GM23338 (cell line): Measurements from ENCODE around the gene GRIK4. TPM values are rescaled to one million over a fixed set of nuclear protein-coding genes. Genes with fewer than 3 reads are reported as not detected.

ENCODE experiments used
- EZH2 ChIP-seq: fragments of 200-600 bp; sonication (generic); IDR thresholded peaks from one replicate; pipeline ENCODE4 v1.8.0; 2017; ENCODE audit warnings: antibody characterized with exemption, mild to moderate bottlenecking, low read depth; ENCODE audit not compliant: unreplicated experiment
- JUNB ChIP-seq: IDR thresholded peaks from one replicate; pipeline ENCODE4 v1.6.1; 2016; ENCODE audit warnings: antibody characterized with exemption; ENCODE audit not compliant: unreplicated experiment
- NANOG ChIP-seq: IDR thresholded peaks from 2 replicates; pipeline ENCODE4 v1.6.1; 2016; ENCODE audit warnings: antibody characterized with exemption, borderline replicate concordance
- POLR2AphosphoS5 ChIP-seq: IDR thresholded peaks from 2 replicates; pipeline ENCODE4 v1.6.1; 2016; ENCODE audit warnings: antibody characterized with exemption, low read depth
- ZNF114 ChIP-seq: fragments of 250-450 bp; sonication (Bioruptor Pico); IDR thresholded peaks from 2 replicates; pipeline ENCODE4 v1.5.0; 2020; ENCODE audit warnings: mild to moderate bottlenecking, moderate library complexity
- ZNF331 ChIP-seq: fragments of 250-450 bp; sonication (Bioruptor Pico); IDR thresholded peaks from 2 replicates; pipeline ENCODE4 v1.5.0; 2020; ENCODE audit warnings: low read depth, mild to moderate bottlenecking, moderate library complexity
- polyA plus RNA-seq: library from polyadenylated mRNA; unstranded; fragments of >200 nt; fragmentation: Nextera tagmentation; extraction: Ambion mirVana; gene quantifications from 2 replicates; pipeline ENCODE4 v1.2.1, GENCODE V29; 2016
- total RNA-seq: library from RNA; depleted of rRNA; stranded (reverse); fragments of >200 nt; shearing (Covaris generic); gene quantifications from 2 replicates; pipeline ENCODE4 v1.2.3, GENCODE V29; 2014
- TF ChIP-seq, protein P1 (sequence below): fragments of 250-450 bp; sonication (Bioruptor Pico); IDR thresholded peaks from 2 replicates; pipeline ENCODE4 v1.5.0; 2020; ENCODE audit warnings: mild to moderate bottlenecking, moderate library complexity
- TF ChIP-seq, protein P2 (sequence below): IDR thresholded peaks from 2 replicates; pipeline ENCODE4 v1.6.1; 2016; ENCODE audit warnings: antibody characterized with exemption
- TF ChIP-seq, protein P3 (sequence below): IDR thresholded peaks from one replicate; pipeline ENCODE4 v1.6.1; 2018; ENCODE audit warnings: antibody characterized with exemption; ENCODE audit not compliant: unreplicated experiment
- TF ChIP-seq, protein P4 (sequence below), 2 experiments: fragments of 200-600 bp in 1 of 2; sonication (generic) in 1 of 2; conservative IDR thresholded peaks; 2 replicates each; pipeline versions ENCODE4 v1.5.1 to v1.6.1; 2016 to 2017; ENCODE audit warnings: antibody characterized with exemption in 2 of 2, low read depth in 2 of 2, mild to moderate bottlenecking in 2 of 2, moderate library complexity in 1 of 2

Gene GRIK4
- total and polyA plus RNA-seq, 2 experiments from 2014 or later: 0.63 to 2.2 TPM

DNA sequence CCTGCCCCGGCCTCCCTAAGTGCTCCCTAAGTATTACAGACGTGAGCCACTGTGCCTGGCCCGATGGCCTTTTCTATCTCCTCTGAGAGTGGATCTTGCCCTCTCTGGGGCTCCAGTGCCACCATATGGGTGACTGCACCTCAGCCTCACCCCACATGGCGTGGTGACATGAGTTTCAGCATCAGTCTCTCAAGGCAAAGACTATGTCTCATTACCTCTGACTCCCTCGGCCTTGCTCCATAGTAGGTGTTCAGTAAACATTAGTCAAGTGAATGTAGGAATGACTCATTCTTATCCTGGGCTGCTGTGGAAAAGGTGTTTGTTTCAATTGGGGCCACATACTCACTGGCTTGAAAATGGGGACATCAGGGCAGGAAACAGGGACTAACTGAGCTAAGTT lies 168.8 kb downstream of the GRIK4 start (continued):
- TF ChIP-seq, protein P1, sequence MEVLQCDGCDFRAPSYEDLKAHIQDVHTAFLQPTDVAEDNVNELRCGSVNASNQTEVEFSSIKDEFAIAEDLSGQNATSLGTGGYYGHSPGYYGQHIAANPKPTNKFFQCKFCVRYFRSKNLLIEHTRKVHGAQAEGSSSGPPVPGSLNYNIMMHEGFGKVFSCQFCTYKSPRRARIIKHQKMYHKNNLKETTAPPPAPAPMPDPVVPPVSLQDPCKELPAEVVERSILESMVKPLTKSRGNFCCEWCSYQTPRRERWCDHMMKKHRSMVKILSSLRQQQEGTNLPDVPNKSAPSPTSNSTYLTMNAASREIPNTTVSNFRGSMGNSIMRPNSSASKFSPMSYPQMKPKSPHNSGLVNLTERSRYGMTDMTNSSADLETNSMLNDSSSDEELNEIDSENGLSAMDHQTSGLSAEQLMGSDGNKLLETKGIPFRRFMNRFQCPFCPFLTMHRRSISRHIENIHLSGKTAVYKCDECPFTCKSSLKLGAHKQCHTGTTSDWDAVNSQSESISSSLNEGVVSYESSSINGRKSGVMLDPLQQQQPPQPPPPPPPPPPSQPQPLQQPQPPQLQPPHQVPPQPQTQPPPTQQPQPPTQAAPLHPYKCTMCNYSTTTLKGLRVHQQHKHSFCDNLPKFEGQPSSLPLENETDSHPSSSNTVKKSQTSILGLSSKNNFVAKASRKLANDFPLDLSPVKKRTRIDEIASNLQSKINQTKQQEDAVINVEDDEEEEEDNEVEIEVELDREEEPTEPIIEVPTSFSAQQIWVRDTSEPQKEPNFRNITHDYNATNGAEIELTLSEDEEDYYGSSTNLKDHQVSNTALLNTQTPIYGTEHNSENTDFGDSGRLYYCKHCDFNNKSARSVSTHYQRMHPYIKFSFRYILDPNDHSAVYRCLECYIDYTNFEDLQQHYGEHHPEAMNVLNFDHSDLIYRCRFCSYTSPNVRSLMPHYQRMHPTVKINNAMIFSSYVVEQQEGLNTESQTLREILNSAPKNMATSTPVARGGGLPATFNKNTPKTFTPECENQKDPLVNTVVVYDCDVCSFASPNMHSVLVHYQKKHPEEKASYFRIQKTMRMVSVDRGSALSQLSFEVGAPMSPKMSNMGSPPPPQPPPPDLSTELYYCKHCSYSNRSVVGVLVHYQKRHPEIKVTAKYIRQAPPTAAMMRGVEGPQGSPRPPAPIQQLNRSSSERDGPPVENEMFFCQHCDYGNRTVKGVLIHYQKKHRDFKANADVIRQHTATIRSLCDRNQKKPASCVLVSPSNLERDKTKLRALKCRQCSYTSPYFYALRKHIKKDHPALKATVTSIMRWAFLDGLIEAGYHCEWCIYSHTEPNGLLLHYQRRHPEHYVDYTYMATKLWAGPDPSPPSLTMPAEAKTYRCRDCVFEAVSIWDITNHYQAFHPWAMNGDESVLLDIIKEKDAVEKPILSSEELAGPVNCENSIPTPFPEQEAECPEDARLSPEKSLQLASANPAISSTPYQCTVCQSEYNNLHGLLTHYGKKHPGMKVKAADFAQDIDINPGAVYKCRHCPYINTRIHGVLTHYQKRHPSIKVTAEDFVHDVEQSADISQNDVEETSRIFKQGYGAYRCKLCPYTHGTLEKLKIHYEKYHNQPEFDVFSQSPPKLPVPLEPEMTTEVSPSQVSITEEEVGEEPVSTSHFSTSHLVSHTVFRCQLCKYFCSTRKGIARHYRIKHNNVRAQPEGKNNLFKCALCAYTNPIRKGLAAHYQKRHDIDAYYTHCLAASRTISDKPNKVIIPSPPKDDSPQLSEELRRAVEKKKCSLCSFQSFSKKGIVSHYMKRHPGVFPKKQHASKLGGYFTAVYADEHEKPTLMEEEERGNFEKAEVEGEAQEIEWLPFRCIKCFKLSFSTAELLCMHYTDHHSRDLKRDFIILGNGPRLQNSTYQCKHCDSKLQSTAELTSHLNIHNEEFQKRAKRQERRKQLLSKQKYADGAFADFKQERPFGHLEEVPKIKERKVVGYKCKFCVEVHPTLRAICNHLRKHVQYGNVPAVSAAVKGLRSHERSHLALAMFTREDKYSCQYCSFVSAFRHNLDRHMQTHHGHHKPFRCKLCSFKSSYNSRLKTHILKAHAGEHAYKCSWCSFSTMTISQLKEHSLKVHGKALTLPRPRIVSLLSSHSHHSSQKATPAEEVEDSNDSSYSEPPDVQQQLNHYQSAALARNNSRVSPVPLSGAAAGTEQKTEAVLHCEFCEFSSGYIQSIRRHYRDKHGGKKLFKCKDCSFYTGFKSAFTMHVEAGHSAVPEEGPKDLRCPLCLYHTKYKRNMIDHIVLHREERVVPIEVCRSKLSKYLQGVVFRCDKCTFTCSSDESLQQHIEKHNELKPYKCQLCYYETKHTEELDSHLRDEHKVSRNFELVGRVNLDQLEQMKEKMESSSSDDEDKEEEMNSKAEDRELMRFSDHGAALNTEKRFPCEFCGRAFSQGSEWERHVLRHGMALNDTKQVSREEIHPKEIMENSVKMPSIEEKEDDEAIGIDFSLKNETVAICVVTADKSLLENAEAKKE (CRISPR knock-in tag): no peak
- no peak for TF ChIP-seq ZNF331 (CRISPR knock-in tag)
- no peak for TF ChIP-seq JUNB
- TF ChIP-seq, protein P2, sequence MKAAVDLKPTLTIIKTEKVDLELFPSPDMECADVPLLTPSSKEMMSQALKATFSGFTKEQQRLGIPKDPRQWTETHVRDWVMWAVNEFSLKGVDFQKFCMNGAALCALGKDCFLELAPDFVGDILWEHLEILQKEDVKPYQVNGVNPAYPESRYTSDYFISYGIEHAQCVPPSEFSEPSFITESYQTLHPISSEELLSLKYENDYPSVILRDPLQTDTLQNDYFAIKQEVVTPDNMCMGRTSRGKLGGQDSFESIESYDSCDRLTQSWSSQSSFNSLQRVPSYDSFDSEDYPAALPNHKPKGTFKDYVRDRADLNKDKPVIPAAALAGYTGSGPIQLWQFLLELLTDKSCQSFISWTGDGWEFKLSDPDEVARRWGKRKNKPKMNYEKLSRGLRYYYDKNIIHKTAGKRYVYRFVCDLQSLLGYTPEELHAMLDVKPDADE: no peak
- TF ChIP-seq ZNF114: no peak
- TF ChIP-seq POLR2AphosphoS5: no peak
- TF ChIP-seq, protein P3, sequence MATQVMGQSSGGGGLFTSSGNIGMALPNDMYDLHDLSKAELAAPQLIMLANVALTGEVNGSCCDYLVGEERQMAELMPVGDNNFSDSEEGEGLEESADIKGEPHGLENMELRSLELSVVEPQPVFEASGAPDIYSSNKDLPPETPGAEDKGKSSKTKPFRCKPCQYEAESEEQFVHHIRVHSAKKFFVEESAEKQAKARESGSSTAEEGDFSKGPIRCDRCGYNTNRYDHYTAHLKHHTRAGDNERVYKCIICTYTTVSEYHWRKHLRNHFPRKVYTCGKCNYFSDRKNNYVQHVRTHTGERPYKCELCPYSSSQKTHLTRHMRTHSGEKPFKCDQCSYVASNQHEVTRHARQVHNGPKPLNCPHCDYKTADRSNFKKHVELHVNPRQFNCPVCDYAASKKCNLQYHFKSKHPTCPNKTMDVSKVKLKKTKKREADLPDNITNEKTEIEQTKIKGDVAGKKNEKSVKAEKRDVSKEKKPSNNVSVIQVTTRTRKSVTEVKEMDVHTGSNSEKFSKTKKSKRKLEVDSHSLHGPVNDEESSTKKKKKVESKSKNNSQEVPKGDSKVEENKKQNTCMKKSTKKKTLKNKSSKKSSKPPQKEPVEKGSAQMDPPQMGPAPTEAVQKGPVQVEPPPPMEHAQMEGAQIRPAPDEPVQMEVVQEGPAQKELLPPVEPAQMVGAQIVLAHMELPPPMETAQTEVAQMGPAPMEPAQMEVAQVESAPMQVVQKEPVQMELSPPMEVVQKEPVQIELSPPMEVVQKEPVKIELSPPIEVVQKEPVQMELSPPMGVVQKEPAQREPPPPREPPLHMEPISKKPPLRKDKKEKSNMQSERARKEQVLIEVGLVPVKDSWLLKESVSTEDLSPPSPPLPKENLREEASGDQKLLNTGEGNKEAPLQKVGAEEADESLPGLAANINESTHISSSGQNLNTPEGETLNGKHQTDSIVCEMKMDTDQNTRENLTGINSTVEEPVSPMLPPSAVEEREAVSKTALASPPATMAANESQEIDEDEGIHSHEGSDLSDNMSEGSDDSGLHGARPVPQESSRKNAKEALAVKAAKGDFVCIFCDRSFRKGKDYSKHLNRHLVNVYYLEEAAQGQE: no peak
- TF ChIP-seq, protein P4, sequence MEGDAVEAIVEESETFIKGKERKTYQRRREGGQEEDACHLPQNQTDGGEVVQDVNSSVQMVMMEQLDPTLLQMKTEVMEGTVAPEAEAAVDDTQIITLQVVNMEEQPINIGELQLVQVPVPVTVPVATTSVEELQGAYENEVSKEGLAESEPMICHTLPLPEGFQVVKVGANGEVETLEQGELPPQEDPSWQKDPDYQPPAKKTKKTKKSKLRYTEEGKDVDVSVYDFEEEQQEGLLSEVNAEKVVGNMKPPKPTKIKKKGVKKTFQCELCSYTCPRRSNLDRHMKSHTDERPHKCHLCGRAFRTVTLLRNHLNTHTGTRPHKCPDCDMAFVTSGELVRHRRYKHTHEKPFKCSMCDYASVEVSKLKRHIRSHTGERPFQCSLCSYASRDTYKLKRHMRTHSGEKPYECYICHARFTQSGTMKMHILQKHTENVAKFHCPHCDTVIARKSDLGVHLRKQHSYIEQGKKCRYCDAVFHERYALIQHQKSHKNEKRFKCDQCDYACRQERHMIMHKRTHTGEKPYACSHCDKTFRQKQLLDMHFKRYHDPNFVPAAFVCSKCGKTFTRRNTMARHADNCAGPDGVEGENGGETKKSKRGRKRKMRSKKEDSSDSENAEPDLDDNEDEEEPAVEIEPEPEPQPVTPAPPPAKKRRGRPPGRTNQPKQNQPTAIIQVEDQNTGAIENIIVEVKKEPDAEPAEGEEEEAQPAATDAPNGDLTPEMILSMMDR (conservative IDR thresholded peaks at IDR 0.05; ENCODE audit: low read depth in 2 of 2): no peak
- no peak for TF ChIP-seq EZH2
- no peak for TF ChIP-seq NANOG
